Activated CD4-positive, CD25-positive, alpha-beta regulatory T cell treated with anti-CD3 and anti-CD28 coated beads, Interleukin-2, amount 50 U/mL, for 16 hours (primary cell): ENCODE results near the gene YPEL1.
"Not testable (repeated sequence)": the region's sequence is repeated elsewhere in the genome, so short reads cannot be mapped to it uniquely, and the experiment has no call there.

Source experiments
- DNase-seq: peaks from one replicate; pipeline ENCODE4 v3.0.0-alpha.2; 2020; ENCODE audit warnings: low read depth, low spot score

Gene YPEL1

GRCh38 chr22:21684492-21685163 lies 51.0 kb downstream of the YPEL1 start:
- no peak for DNase-seq

- DNase-seq: no peak
Observed at GRCh38 chr22:21683401-21683811, 52.2 kb downstream of the YPEL1 start.

GRCh38 chr22:21682385-21683175 lies 53.0 kb downstream of the YPEL1 start:
- DNase-seq: no peak

GRCh38 chr22:21681566-21682370 lies 53.8 kb downstream of the YPEL1 start:
- no peak for DNase-seq

DNA sequence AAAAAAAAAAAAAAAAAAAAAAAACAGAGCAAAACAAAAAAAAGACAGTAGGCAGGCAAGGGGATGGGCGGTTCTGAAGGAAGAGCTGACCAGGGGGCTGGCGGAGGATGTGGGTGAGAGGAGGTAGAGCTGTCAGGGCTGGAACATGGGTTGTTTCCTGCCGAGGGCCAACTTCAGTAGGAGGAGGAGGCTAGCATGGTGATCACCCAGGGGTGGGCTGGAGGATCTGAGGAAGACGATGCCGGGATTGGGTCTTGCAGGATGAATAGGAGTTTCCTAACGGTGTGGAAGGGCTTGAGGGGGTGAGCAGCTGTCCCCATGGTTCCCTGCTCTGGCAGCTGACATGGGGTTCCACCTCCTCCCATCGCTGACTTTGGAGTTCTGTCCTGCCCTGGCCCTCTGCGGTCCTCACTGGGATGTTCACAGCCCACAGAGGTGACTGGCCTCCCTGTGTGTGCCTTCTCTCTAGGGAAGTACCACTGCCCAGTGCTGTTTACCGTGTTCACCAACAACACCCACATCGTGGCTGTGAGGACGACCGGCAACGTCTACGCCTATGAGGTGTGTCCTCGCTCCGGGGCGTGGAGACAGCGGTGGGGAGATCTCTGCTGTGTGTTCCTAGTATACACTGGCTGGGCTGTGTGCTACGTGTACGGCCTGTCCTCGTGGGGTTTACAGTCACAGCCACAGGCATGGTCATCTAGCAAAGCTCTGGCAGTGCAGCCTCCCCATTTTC lies 54.6 kb downstream of the YPEL1 start:
- no peak for DNase-seq

DNA sequence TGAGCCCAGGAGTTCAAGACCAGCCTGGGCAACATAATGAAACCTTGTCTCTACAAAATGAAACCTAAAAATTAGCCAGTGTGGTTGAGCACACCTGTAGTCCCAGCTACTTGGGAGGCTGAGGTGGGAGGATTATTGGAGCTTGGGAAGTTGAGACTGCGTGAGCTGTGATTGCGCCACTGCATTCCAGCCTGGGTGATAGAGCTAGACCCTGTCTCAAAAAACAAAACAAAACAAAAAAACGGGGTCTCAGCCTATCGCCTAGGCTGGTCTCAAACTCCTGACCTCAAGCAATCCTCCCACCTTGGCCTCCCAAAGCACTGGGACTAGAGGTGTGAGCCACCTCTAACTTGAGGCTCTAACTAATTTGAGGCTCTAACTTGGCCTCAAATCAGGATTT lies 56.2 kb downstream of the YPEL1 start:
- DNase-seq: no peak

DNA sequence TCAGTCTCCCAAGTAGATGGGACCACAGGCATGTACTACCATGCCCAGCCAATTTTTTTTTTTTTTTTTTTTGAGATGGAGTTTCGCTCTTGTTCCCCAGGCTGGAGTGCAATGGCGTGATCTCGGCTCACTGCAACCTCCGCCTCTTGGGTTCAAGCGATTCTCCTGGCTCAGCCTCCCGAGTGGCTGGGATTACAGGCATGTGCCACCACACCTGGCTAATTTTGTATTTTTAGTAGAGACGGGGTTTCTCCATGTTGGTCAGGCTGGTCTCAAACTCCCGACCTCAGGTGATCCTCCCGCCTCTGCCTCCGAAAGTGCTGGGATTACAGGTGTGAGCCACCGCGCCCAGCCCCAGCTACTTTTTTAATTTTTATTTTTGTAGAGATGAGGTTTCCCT lies 56.8 kb downstream of the YPEL1 start:
- DNase-seq: not testable (repeated sequence)

DNA sequence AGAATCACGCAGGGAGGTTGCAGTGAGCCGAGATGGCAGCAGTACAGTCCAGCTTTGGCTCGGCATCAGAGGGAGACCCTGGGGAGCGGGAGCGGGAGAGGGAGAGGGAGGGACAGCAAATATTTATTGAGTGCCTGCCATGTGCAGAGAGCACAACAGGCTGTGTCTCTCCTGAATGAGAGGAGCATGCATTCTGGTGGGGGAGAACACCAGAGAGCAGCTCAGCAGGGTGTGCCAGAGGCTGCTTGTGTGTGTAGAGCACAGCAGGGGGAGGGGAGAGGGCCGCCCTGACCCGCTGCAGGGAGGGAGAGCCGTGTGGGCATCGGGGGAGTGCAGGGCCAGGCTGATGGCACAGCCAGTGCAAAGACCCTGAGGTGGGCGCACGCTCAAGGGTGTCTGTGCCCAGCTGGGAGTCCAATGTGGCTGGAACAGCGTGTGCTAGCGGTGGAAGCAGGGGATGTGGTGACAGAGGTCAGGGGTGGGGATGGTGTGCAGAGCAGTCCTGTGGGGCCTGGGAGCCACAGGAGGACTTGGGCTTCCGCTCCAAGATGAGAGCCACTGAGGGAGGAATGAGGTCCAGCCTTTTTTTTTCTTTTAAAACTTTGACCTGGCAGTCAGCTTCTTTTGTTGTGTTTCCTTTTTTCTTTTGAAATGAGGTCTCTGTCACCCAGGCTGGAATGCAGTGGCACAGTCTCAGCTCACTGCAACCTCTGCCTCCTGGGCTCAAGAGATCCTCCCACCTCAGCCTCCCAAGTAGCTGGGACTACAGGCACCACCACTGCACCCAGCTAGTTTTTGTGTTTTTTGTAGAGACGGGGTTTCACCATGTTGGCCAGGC lies 57.8 kb downstream of the YPEL1 start:
- no peak for DNase-seq

- DNase-seq: no peak
Observed at GRCh38 chr22:21674638-21675245, 60.9 kb downstream of the YPEL1 start.

DNA sequence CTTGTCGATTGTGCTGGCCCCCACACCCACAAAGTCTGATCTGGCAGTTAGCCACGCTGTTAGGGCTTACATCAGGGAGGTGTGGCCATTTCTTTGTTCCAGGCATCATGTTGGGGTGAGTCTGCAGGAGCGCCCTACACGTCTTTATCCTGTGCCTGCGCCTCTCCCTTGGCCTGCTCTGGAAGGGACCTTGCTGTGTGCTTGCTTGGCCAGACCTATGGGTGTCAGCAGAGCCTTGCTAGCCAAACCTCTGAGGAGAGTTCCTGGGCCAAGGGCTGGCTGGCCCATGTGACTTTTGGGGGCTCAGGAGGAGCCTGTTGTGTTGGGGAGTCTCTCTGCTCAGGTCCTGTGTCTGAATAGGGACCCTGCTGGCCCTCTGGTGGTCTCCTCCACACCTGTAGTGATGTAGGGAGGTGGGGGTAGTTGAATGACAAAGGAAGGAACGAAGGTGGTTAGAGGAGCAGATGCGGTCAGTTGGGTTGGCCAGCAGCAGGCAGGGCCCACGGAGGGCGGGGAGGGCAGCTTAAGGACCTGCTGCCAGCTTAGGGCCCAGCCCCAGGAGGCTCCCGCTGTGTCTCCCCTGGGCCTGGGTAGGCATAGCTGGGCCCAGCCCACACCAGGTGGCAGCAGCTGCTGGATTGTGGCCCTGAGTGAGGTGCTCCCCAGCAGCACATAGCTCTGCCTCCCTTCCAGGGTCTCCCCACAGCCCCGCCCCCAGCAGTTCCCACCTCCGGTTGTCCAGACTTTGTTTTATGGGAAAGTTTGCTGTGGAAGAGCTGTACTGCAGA lies 61.9 kb downstream of the YPEL1 start:
- DNase-seq: no peak

DNA sequence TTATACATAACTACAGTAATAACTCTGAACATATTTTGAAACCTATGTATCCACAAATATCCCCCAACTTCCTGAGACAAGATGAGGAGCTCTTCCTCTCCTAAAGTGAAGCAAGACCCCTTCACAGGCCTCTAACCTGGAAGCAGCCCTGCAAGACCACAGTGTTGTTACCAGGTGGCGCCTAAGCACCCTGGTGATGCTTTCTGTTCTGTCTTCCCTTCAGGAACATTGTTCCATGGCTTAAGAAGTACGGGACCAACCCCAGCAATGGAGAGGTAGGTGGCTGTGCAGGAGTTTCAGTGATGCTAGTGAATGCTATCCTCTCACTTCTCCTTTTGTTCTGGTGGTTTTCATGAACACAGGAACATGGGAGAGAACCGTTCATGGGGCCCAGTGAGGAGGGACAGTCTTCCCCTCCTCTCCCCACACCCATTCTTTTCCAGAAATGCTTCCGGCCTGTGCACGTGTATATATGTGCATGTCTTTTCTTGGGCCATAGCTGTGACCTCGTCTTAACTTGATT lies 63.4 kb downstream of the YPEL1 start:
- no peak for DNase-seq

GRCh38 chr22:21669026-21669425 lies 66.6 kb downstream of the YPEL1 start:
- DNase-seq: no peak

- no peak for DNase-seq
Observed at GRCh38 chr22:21666786-21667185, 68.8 kb downstream of the YPEL1 start.

DNA sequence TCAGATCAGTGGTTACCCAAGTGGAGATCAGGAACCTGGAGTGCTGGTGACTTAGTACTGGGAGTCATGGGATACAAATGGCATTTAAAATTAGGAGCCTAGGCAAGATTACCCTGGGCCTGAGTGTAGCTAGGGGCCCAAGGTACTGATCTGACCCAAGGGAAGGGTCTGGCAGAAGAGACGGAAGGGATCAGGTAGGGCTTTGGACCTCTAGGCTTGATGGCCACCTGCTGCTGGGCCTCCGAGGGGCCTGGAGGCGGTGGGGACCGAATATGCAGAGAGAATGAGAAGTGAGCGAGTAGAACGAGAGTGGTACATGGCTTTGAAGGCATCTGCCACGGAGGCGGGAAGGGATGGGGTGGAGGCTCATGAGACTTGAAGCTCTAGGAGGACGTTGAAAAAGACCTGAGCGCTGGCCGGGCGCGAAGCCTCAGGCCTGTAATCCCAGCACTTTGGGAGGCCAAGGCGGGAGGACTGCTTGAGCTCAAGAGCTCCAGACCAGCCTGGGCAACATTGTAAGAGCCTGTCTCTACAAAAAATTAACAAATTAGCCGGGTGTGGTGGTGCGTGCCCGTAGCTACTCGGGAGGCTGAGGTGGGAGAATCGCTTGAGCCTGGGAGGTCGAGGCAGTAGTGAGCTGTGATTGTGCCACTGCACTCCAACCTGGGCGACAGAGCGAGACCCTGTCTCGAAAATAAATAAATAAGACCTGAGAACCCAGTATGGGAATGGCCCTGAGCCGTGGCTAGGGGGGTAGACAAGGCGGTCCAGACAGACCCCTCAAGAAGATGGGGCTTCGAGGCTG lies 70.3 kb downstream of the YPEL1 start:
- no peak for DNase-seq

GRCh38 chr22:21663738-21664137 lies 71.9 kb downstream of the YPEL1 start:
- no peak for DNase-seq

DNA sequence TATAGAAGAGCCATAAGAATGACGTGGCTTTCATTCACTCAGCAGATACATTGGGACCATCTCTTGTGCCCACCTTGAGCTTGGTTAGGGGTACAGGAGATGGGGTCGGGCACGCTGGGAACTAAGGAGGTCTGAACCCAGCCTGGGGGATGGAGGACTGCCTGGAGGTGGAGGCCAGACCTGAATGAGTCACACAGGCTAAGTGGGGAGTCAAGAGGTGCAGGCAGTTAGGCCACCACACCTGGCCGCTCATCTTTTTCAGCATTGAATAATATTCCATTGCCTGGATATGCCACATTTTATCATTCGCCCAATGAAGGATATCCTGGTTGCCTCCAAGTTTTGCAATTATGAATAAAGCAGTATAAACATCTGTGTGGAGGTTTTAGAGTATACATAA lies 73.6 kb downstream of the YPEL1 start:
- no peak for DNase-seq

- no peak for DNase-seq
Observed at GRCh38 chr22:21660904-21661303, 74.7 kb downstream of the YPEL1 start.

DNA sequence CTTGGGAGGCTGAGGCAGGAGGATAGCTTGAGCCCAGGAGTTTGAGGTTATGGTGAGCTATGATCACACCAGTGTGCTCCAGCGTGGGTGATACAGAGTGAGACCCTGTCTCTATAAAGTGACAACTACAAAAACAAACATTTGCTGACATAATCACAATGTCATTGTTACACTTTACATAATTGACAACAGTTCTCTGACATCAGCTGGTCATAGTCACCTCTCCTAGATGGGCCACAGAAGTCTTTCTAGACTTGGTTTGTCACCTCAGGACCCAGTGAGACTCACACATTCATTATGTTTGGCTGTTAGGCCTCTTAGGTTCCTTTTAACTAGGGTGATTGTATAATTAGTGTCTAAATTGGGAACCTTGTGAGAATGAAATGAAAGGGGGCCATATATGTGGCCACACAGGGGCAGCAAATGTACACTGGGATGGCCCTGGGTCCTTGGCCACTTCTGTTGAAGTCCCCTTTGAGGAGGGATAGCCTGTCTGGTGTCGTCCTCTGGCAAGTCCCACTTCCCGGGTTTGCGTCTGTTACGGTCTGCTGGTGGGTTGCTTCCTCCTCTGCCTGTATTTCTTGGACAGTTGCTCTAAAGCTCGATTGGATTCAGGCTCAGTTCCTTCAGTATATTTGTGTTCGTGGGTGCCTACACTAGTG lies 75.6 kb downstream of the YPEL1 start:
- no peak for DNase-seq
